GM12878 (cell line): ENCODE results near the gene GLIPR1L1. TPM values are rescaled to one million over a fixed set of nuclear protein-coding genes. Genes with fewer than 3 reads are reported as not detected.

ENCODE experiments used
- polyA plus RNA-seq, 11 experiments: library from polyadenylated mRNA; depleted of rRNA in 4 of 11; unstranded in 6 of 11; stranded (reverse) in 5 of 11; fragments of >200 nt; fragmentation: Nextera tagmentation in 4 of 11; fragmentation: Illumina TruSeq in 1 of 11; extraction: Ambion mirVana in 4 of 11; extraction: Trizol in 1 of 11; gene quantifications; 1 replicate in 1 of 11; 2 replicates in 10 of 11; pipeline versions ENCODE4 v1.2.1 to v1.2.3, GENCODE V29; 2011 to 2016; ENCODE audit warnings: inconsistent platforms in 2 of 11, missing spikeins in 2 of 11, low read depth in 1 of 11
- total RNA-seq, 4 experiments: library from RNA; depleted of rRNA in 3 of 4; stranded (reverse); fragments of >200 nt in 3 of 4; fragmentation: Illumina TruSeq in 1 of 4; extraction: Trizol in 1 of 4; gene quantifications; 2 replicates each; pipeline versions ENCODE4 v1.2.1 to v1.2.3, GENCODE V29; 2013 to 2021

GLIPR1L1 gene
- total and polyA plus RNA-seq, 10 of the 15 experiments (the other 5 are each of a cell fraction or from before 2014, with no cell fraction given), result 0.10 to 0.47 (median 0.13) TPM; not detected in 7

Other genes starting within 250 kb of the GLIPR1L1 start
- not detected in 2 replicates for gene KCNC2, start 124.8 kb upstream of the GLIPR1L1 start, total RNA-seq (2014; rRNA removed)
- not detected in 2 replicates for gene KCNC2, start 124.8 kb upstream of the GLIPR1L1 start, total RNA-seq (2014; rRNA removed; fragmentation: Illumina TruSeq; extraction: Trizol)
- not detected in 2 replicates for gene KCNC2, start 124.8 kb upstream of the GLIPR1L1 start, total RNA-seq (2021)
- 2.3 and 4.1 TPM in 2 replicates for gene KCNC2, start 124.8 kb upstream of the GLIPR1L1 start, polyA plus RNA-seq (2011; rRNA removed)
- not detected in 2 replicates for gene KCNC2, start 124.8 kb upstream of the GLIPR1L1 start, polyA plus RNA-seq (2014; fragmentation: Illumina TruSeq; extraction: Trizol)
- under 1 TPM in 1 of 2 experiments, not detected in 1; 0.08 TPM for gene KCNC2, start 124.8 kb upstream of the GLIPR1L1 start, polyA plus RNA-seq (2014; fragmentation: Nextera tagmentation; extraction: Ambion mirVana)
- gene KCNC2, start 124.8 kb upstream of the GLIPR1L1 start, polyA plus RNA-seq (2014; rRNA removed), result 0.03 TPM in 1 of 2 replicates, not detected in the other
- gene KCNC2, start 124.8 kb upstream of the GLIPR1L1 start, polyA plus RNA-seq (2016; fragmentation: Nextera tagmentation; extraction: Ambion mirVana), result not detected
- gene CAPS2, start 4.3 kb upstream of the GLIPR1L1 start, total RNA-seq (2014; rRNA removed), result 3.2 and 4.1 TPM in 2 replicates
- 6.4 and 8.1 TPM in 2 replicates for gene CAPS2, start 4.3 kb upstream of the GLIPR1L1 start, total RNA-seq (2014; rRNA removed; fragmentation: Illumina TruSeq; extraction: Trizol)
- gene CAPS2, start 4.3 kb upstream of the GLIPR1L1 start, total RNA-seq (2021), result 5.1 and 5.4 TPM in 2 replicates
- gene CAPS2, start 4.3 kb upstream of the GLIPR1L1 start, polyA plus RNA-seq (2011; rRNA removed), result 2.0 and 3.9 TPM in 2 replicates
- gene CAPS2, start 4.3 kb upstream of the GLIPR1L1 start, polyA plus RNA-seq (2014; fragmentation: Illumina TruSeq; extraction: Trizol), result 4.1 and 9.5 TPM in 2 replicates
- 1 to 10 TPM; 4.5 to 6.4 TPM for gene CAPS2, start 4.3 kb upstream of the GLIPR1L1 start, polyA plus RNA-seq (2014; fragmentation: Nextera tagmentation; extraction: Ambion mirVana)
- 4.2 and 4.3 TPM in 2 replicates for gene CAPS2, start 4.3 kb upstream of the GLIPR1L1 start, polyA plus RNA-seq (2014; rRNA removed)
- gene CAPS2, start 4.3 kb upstream of the GLIPR1L1 start, polyA plus RNA-seq (2016; fragmentation: Nextera tagmentation; extraction: Ambion mirVana), result 1 to 10 TPM; 4.2 TPM
- 0.06 and 0.38 TPM in 2 replicates for gene GLIPR1L2, start 56.4 kb downstream of the GLIPR1L1 start, total RNA-seq (2014; rRNA removed)
- gene GLIPR1L2, start 56.4 kb downstream of the GLIPR1L1 start, total RNA-seq (2014; rRNA removed; fragmentation: Illumina TruSeq; extraction: Trizol), result 0.09 and 0.18 TPM in 2 replicates
- not detected in 2 replicates for gene GLIPR1L2, start 56.4 kb downstream of the GLIPR1L1 start, total RNA-seq (2021)
- gene GLIPR1L2, start 56.4 kb downstream of the GLIPR1L1 start, polyA plus RNA-seq (2011; rRNA removed), result 0.15 and 0.24 TPM in 2 replicates
- 0.18 TPM in 1 of 2 replicates, not detected in the other for gene GLIPR1L2, start 56.4 kb downstream of the GLIPR1L1 start, polyA plus RNA-seq (2014; fragmentation: Illumina TruSeq; extraction: Trizol)
- under 1 TPM in 1 of 2 experiments, not detected in 1; 0.04 TPM for gene GLIPR1L2, start 56.4 kb downstream of the GLIPR1L1 start, polyA plus RNA-seq (2014; fragmentation: Nextera tagmentation; extraction: Ambion mirVana)
- 0.06 TPM in 1 of 2 replicates, not detected in the other for gene GLIPR1L2, start 56.4 kb downstream of the GLIPR1L1 start, polyA plus RNA-seq (2014; rRNA removed)
- under 1 TPM in 1 of 2 experiments, not detected in 1; 0.39 TPM for gene GLIPR1L2, start 56.4 kb downstream of the GLIPR1L1 start, polyA plus RNA-seq (2016; fragmentation: Nextera tagmentation; extraction: Ambion mirVana)
- 18.2 and 25.6 TPM in 2 replicates for gene GLIPR1, start 146.1 kb downstream of the GLIPR1L1 start, total RNA-seq (2014; rRNA removed)
- gene GLIPR1, start 146.1 kb downstream of the GLIPR1L1 start, total RNA-seq (2014; rRNA removed; fragmentation: Illumina TruSeq; extraction: Trizol), result 20.5 and 22.4 TPM in 2 replicates
- 27.9 and 32.9 TPM in 2 replicates for gene GLIPR1, start 146.1 kb downstream of the GLIPR1L1 start, total RNA-seq (2021)
- 29.9 and 31.5 TPM in 2 replicates for gene GLIPR1, start 146.1 kb downstream of the GLIPR1L1 start, polyA plus RNA-seq (2011; rRNA removed)
- gene GLIPR1, start 146.1 kb downstream of the GLIPR1L1 start, polyA plus RNA-seq (2014; fragmentation: Illumina TruSeq; extraction: Trizol), result 27.8 and 32.2 TPM in 2 replicates
- gene GLIPR1, start 146.1 kb downstream of the GLIPR1L1 start, polyA plus RNA-seq (2014; fragmentation: Nextera tagmentation; extraction: Ambion mirVana), result 10 to 100 TPM; 39.8 to 62.6 TPM
- 25.7 and 27.5 TPM in 2 replicates for gene GLIPR1, start 146.1 kb downstream of the GLIPR1L1 start, polyA plus RNA-seq (2014; rRNA removed)
- 10 to 100 TPM; 37.6 to 39.5 TPM for gene GLIPR1, start 146.1 kb downstream of the GLIPR1L1 start, polyA plus RNA-seq (2016; fragmentation: Nextera tagmentation; extraction: Ambion mirVana)
- gene KRR1, start 176.9 kb downstream of the GLIPR1L1 start, total RNA-seq (2014; rRNA removed), result 29.6 and 40.7 TPM in 2 replicates
- gene KRR1, start 176.9 kb downstream of the GLIPR1L1 start, total RNA-seq (2014; rRNA removed; fragmentation: Illumina TruSeq; extraction: Trizol), result 98.4 and 103 TPM in 2 replicates
- gene KRR1, start 176.9 kb downstream of the GLIPR1L1 start, total RNA-seq (2021), result 69.8 and 73.1 TPM in 2 replicates
- gene KRR1, start 176.9 kb downstream of the GLIPR1L1 start, polyA plus RNA-seq (2011; rRNA removed), result 61.6 and 119 TPM in 2 replicates
- 76.1 and 89.3 TPM in 2 replicates for gene KRR1, start 176.9 kb downstream of the GLIPR1L1 start, polyA plus RNA-seq (2014; fragmentation: Illumina TruSeq; extraction: Trizol)
- 10 to 100 TPM; 74.4 to 81.0 TPM for gene KRR1, start 176.9 kb downstream of the GLIPR1L1 start, polyA plus RNA-seq (2014; fragmentation: Nextera tagmentation; extraction: Ambion mirVana)
- 44.0 and 62.1 TPM in 2 replicates for gene KRR1, start 176.9 kb downstream of the GLIPR1L1 start, polyA plus RNA-seq (2014; rRNA removed)
- gene KRR1, start 176.9 kb downstream of the GLIPR1L1 start, polyA plus RNA-seq (2016; fragmentation: Nextera tagmentation; extraction: Ambion mirVana), result 10 to 100 TPM; 80.9 to 85.7 TPM